Endothelial cell (in vitro differentiated cells): ENCODE results near the gene POSTN. TPM values are rescaled to one million over a fixed set of nuclear protein-coding genes. Genes with fewer than 3 reads are reported as not detected.

Experiments
- DNase-seq: peaks from one replicate; pipeline ENCODE4 v3.0.0; 2021; ENCODE audit warnings: low spot score
- H3K27ac Mint-ChIP-seq: one replicate; pipeline ENCODE4 v1.8.0; 2021; ENCODE audit warnings: mixed read lengths, inconsistent platforms; ENCODE audit not compliant: unreplicated experiment
- H3K27me3 Mint-ChIP-seq: one replicate; pipeline ENCODE4 v1.8.0; 2021; ENCODE audit warnings: mild to moderate bottlenecking, moderate library complexity, mixed read lengths, inconsistent platforms; ENCODE audit not compliant: unreplicated experiment
- H3K36me3 Mint-ChIP-seq: one replicate; pipeline ENCODE4 v1.8.0; 2021; ENCODE audit warnings: mild to moderate bottlenecking, low read depth, mixed read lengths, inconsistent platforms; ENCODE audit not compliant: unreplicated experiment
- H3K4me1 Mint-ChIP-seq: one replicate; pipeline ENCODE4 v1.8.0; 2021; ENCODE audit warnings: mild to moderate bottlenecking, mixed read lengths, inconsistent platforms; ENCODE audit not compliant: unreplicated experiment
- H3K4me3 Mint-ChIP-seq: one replicate; pipeline ENCODE4 v1.8.0; 2021; ENCODE audit warnings: mild to moderate bottlenecking, mixed read lengths, inconsistent platforms; ENCODE audit not compliant: unreplicated experiment
- H3K9me3 Mint-ChIP-seq: one replicate; pipeline ENCODE4 v1.8.0; 2021; ENCODE audit warnings: mixed read lengths, inconsistent platforms; ENCODE audit not compliant: unreplicated experiment
- total RNA-seq: library from RNA; stranded (reverse); fragmentation: NEBNext Ultra II Directional; extraction: Animal tissue kit (Norgen Biotek cat#: 25700); gene quantifications from one replicate; pipeline ENCODE4 v1.2.1, GENCODE V29; 2021; ENCODE audit not compliant: unreplicated experiment
- TF ChIP-seq, protein P1 (sequence below): fragments of 200-600 bp; sonication (generic); IDR thresholded peaks from one replicate; pipeline ENCODE4 v1.5.0; 2021; ENCODE audit warnings: antibody characterized with exemption; ENCODE audit not compliant: unreplicated experiment

Gene POSTN
- total RNA-seq, 1 donor from 2014 or later, result 0.41 TPM

DNA sequence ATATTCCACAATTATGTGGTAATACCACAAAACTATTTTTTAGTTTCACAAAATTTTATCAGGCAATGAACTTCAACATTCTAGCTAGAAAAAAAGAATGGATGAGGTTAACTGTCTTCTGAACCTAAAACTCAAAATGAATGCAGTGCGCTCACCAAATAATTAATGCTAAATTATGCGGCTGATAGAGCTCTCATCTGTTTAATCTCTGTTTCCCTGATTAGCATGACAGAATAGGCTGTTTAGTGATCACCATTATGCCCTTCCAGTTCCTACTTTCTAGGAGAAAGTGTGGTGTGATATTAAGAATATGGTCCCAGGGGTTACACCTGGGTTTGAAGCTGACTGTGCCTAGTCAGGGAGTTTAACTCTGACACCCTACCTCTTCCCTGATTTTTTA lies 42.8 kb upstream of the POSTN start:
- no peak for DNase-seq
- no peaks in the 10 kb centered on the region for H3K9me3 Mint-ChIP-seq
- peaks cover 3% of the 10 kb centered on the region for H3K27me3 Mint-ChIP-seq
- H3K4me3 Mint-ChIP-seq, result no peak overlapping the region
- TF ChIP-seq, protein P1, sequence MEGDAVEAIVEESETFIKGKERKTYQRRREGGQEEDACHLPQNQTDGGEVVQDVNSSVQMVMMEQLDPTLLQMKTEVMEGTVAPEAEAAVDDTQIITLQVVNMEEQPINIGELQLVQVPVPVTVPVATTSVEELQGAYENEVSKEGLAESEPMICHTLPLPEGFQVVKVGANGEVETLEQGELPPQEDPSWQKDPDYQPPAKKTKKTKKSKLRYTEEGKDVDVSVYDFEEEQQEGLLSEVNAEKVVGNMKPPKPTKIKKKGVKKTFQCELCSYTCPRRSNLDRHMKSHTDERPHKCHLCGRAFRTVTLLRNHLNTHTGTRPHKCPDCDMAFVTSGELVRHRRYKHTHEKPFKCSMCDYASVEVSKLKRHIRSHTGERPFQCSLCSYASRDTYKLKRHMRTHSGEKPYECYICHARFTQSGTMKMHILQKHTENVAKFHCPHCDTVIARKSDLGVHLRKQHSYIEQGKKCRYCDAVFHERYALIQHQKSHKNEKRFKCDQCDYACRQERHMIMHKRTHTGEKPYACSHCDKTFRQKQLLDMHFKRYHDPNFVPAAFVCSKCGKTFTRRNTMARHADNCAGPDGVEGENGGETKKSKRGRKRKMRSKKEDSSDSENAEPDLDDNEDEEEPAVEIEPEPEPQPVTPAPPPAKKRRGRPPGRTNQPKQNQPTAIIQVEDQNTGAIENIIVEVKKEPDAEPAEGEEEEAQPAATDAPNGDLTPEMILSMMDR, result no peak
- H3K36me3 Mint-ChIP-seq, result no peaks in the 10 kb centered on the region
- H3K4me1 Mint-ChIP-seq, result peaks cover 13% of the 10 kb centered on the region
- no peak overlapping the region for H3K27ac Mint-ChIP-seq

DNA sequence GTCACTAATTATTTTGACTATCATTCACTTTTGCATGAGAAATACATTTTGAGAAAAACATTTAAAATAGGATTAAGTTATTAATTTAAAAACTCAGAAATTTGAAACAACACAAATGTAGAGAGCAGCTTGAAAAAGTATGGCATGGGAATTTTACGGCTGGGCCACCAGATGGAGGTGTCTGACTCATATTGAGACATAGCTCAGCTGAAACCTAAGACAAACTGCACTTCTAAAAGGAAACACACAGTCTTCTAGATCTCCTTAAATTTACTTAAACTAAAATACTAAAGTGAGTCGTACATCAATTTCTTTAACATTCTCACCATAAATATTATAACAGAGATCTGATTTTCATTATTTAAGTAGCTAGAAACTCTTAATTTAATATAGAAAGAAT lies 41.9 kb upstream of the POSTN start:
- TF ChIP-seq, protein P1, result no peak
- H3K4me3 Mint-ChIP-seq, result no peak overlapping the region
- peak; percentile 14 for DNase-seq
- peaks cover 4% of the 10 kb centered on the region for H3K4me1 Mint-ChIP-seq
- no peak overlapping the region for H3K27ac Mint-ChIP-seq
- no peaks in the 10 kb centered on the region for H3K9me3 Mint-ChIP-seq
- no peaks in the 10 kb centered on the region for H3K36me3 Mint-ChIP-seq
- H3K27me3 Mint-ChIP-seq, result peaks cover 3% of the 10 kb centered on the region

DNA sequence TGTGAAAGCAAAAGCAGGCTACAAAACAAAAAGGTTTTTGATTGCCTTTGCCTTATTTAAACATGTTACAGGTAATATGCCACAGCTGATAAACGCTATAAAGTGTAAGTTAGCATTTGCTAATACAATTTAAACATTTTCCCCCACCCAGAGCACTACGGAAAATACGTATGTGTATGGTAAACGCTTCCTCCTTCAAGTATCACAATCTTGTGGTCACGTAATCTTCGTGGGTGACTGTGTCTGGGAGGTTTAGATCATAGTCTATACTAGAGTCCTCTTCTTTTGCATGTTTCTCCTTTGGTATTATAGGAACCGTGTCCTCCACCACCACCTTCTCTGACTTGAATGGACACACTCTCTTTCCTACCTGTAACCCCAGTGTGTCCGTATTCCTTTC lies 38.1 kb upstream of the POSTN start:
- Mint-ChIP-seq H3K4me3 (no peak overlapping the region), H3K27ac (no peak overlapping the region), H3K36me3 (no peaks in the 10 kb centered on the region), H3K27me3 (peaks cover 3% of the 10 kb centered on the region), H3K4me1 (peaks cover 2% of the 10 kb centered on the region), H3K9me3 (no peaks in the 10 kb centered on the region)
- TF ChIP-seq, protein P1, result no peak
- no peak for DNase-seq

DNA sequence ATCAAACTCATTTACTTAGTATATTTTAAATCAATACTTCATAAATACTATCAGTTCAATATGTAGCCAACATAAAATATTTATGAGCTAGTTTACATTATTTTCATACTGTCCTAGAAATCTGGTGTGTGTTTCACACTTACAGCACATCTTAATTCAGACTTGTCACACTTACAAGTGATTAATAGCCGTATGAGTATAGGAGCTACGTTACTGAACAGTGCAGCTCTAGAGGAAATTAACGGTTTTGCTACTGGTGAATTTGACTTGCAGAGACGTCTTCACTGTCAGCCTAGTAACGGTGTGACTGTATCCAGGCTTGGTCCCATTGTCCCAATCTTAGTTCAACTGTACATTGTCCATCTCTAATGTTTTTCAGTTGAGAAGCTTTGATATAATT lies 33.7 kb upstream of the POSTN start:
- DNase-seq, result no peak
- Mint-ChIP-seq H3K36me3 (no peaks in the 10 kb centered on the region), H3K27ac (no peak overlapping the region), H3K27me3 (peaks cover 3% of the 10 kb centered on the region), H3K4me1 (no peaks in the 10 kb centered on the region), H3K9me3 (no peaks in the 10 kb centered on the region), H3K4me3 (no peak overlapping the region)
- TF ChIP-seq, protein P1, result no peak

DNA sequence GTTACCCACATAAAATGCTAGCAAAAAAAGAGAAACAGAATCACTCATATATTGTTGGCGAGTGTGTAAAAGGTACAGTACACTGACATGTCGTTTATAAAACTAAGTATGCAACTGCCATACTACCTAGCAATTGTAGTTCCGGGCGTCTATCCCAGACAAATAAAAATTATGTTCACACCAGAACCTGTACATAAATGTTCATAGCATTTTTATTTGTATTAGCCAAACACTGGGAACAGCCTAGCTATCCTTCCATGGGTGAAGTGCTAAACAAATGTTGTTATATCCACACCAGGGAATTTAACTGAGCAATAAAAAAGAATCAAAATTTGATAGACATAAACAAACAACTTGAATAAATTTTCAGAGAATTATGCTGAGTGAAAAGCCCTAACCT lies 28.9 kb upstream of the POSTN start:
- Mint-ChIP-seq H3K4me3 (no peak overlapping the region), H3K27me3 (peaks cover 2% of the 10 kb centered on the region), H3K4me1 (no peaks in the 10 kb centered on the region), H3K27ac (no peak overlapping the region), H3K9me3 (no peaks in the 10 kb centered on the region), H3K36me3 (no peaks in the 10 kb centered on the region)
- TF ChIP-seq, protein P1, result no peak
- no peak for DNase-seq
